ENCODE results near the gene LSP1. TPM values are rescaled to one million over a fixed set of nuclear protein-coding genes. Genes with fewer than 3 reads are reported as not detected.
A peak's percentile ranks its signal among the peaks of the same experiment; 100 is the strongest.

The LSP1 gene
- total and polyA plus RNA-seq, 2 of the 13 experiments (the other 11 are each of a cell fraction or from before 2014, with no cell fraction given): 0.59 to 1.00 TPM

DNA sequence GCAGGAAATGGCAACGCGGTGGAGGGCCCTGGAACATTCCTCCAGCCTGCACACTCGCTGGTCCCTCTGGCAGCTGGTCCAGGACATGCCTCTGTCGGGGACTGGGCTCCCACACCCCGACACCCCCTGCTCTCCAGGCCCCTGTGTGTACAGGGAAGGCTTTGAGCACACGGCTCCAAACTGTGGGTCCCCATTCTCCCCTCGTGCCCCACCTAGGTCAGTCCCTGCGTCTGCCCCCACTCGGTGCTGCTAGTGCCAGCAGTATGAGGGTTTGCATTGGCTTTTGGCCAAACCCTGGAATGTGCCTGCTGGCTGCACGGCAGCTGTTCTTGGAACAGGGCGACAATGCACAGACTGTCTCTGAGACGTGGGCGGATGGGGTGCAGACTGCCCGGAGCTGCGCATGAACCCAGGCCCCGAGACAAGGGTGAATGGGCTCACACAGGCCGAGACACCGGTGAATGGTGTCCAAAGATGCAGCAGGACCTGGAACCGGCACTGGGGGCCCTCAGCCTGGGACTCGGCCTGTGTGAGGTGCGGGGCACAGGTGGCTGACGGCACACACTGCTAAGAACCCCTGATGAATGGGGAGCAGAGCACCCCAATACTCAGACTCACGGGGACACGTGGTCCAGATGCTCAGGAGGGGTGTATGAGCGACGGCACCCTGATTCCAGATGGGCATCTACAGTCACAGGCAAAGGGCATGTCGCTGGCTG lies 25.6 kb upstream of the LSP1 start (continued):
- no peak for TF ChIP-seq HOXA9 (CRISPR knock-in tag; IDR thresholded peaks at IDR 0.05; ENCODE audit: borderline replicate concordance)
- TF ChIP-seq RFX3 (CRISPR knock-in tag; IDR thresholded peaks at IDR 0.05): no peak
- TF ChIP-seq, protein P1, sequence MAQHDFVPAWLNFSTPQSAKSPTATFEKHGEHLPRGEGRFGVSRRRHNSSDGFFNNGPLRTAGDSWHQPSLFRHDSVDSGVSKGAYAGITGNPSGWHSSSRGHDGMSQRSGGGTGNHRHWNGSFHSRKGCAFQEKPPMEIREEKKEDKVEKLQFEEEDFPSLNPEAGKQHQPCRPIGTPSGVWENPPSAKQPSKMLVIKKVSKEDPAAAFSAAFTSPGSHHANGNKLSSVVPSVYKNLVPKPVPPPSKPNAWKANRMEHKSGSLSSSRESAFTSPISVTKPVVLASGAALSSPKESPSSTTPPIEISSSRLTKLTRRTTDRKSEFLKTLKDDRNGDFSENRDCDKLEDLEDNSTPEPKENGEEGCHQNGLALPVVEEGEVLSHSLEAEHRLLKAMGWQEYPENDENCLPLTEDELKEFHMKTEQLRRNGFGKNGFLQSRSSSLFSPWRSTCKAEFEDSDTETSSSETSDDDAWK (CRISPR knock-in tag; IDR thresholded peaks at IDR 0.05): no peak
- no peak for TF ChIP-seq SRY (CRISPR knock-in tag; IDR thresholded peaks at IDR 0.05)
- peak; percentile 15; the same call in 1 of the 2 replicates for TF ChIP-seq ERF (CRISPR knock-in tag; IDR thresholded peaks at IDR 0.05)
- TF ChIP-seq ZSCAN21 (CRISPR knock-in tag; IDR thresholded peaks at IDR 0.05; ENCODE audit: borderline replicate concordance): peak; percentile 60
- no peak for TF ChIP-seq ZNF235 (CRISPR knock-in tag; IDR thresholded peaks at IDR 0.05; ENCODE audit: borderline replicate concordance)
- no peak for TF ChIP-seq ZNF781 (CRISPR knock-in tag; IDR thresholded peaks at IDR 0.05; ENCODE audit: borderline replicate concordance, not compliant biosample characterization)
- no peak for TF ChIP-seq ZNF552 (CRISPR knock-in tag; IDR thresholded peaks at IDR 0.05; ENCODE audit: borderline replicate concordance)
- no peak for TF ChIP-seq ZNF749 (CRISPR knock-in tag; IDR thresholded peaks at IDR 0.05; ENCODE audit: borderline replicate concordance)
- TF ChIP-seq, protein P2, sequence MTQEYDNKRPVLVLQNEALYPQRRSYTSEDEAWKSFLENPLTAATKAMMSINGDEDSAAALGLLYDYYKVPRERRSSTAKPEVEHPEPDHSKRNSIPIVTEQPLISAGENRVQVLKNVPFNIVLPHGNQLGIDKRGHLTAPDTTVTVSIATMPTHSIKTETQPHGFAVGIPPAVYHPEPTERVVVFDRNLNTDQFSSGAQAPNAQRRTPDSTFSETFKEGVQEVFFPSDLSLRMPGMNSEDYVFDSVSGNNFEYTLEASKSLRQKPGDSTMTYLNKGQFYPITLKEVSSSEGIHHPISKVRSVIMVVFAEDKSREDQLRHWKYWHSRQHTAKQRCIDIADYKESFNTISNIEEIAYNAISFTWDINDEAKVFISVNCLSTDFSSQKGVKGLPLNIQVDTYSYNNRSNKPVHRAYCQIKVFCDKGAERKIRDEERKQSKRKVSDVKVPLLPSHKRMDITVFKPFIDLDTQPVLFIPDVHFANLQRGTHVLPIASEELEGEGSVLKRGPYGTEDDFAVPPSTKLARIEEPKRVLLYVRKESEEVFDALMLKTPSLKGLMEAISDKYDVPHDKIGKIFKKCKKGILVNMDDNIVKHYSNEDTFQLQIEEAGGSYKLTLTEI (CRISPR knock-in tag; conservative IDR thresholded peaks at IDR 0.05): no peak
- TF ChIP-seq TMF1 (CRISPR knock-in tag; IDR thresholded peaks at IDR 0.05; ENCODE audit: low read depth): peak; percentile 59; the same call in 1 of the 2 replicates
- TF ChIP-seq HDAC1 (CRISPR knock-in tag; IDR thresholded peaks at IDR 0.05): no peak; the same call in 1 of the 2 replicates
- no peak for TF ChIP-seq U2AF2 (IDR thresholded peaks at IDR 0.05; ENCODE audit: low read depth, low read length)
- TF ChIP-seq, protein P3, sequence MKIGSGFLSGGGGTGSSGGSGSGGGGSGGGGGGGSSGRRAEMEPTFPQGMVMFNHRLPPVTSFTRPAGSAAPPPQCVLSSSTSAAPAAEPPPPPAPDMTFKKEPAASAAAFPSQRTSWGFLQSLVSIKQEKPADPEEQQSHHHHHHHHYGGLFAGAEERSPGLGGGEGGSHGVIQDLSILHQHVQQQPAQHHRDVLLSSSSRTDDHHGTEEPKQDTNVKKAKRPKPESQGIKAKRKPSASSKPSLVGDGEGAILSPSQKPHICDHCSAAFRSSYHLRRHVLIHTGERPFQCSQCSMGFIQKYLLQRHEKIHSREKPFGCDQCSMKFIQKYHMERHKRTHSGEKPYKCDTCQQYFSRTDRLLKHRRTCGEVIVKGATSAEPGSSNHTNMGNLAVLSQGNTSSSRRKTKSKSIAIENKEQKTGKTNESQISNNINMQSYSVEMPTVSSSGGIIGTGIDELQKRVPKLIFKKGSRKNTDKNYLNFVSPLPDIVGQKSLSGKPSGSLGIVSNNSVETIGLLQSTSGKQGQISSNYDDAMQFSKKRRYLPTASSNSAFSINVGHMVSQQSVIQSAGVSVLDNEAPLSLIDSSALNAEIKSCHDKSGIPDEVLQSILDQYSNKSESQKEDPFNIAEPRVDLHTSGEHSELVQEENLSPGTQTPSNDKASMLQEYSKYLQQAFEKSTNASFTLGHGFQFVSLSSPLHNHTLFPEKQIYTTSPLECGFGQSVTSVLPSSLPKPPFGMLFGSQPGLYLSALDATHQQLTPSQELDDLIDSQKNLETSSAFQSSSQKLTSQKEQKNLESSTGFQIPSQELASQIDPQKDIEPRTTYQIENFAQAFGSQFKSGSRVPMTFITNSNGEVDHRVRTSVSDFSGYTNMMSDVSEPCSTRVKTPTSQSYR (CRISPR knock-in tag; IDR thresholded peaks at IDR 0.05; ENCODE audit: borderline replicate concordance): peak; percentile 49; the same call in 1 of the 2 replicates
- TF ChIP-seq ZSCAN25 (CRISPR knock-in tag; IDR thresholded peaks at IDR 0.05): no peak
- TF ChIP-seq, protein P4, sequence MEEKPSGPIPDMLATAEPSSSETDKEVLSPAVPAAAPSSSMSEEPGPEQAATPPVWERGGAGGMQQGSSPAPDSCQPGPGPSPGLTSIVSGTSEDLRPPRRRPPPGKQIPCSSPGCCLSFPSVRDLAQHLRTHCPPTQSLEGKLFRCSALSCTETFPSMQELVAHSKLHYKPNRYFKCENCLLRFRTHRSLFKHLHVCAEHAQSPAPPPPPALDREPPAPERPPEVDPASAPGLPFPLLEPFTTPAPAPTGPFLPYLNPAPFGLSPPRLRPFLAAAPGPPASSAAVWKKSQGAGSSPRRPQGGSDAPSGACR (CRISPR knock-in tag; IDR thresholded peaks at IDR 0.05): no peak
- no peak for TF ChIP-seq ZZZ3 (CRISPR knock-in tag; IDR thresholded peaks at IDR 0.05; ENCODE audit: borderline replicate concordance)
- no peak for TF ChIP-seq TOE1 (CRISPR knock-in tag; IDR thresholded peaks at IDR 0.05)
- no peak for TF ChIP-seq NCOR1 (IDR thresholded peaks at IDR 0.05; ENCODE audit: borderline replicate concordance, low read length)
- TF ChIP-seq, protein P5, sequence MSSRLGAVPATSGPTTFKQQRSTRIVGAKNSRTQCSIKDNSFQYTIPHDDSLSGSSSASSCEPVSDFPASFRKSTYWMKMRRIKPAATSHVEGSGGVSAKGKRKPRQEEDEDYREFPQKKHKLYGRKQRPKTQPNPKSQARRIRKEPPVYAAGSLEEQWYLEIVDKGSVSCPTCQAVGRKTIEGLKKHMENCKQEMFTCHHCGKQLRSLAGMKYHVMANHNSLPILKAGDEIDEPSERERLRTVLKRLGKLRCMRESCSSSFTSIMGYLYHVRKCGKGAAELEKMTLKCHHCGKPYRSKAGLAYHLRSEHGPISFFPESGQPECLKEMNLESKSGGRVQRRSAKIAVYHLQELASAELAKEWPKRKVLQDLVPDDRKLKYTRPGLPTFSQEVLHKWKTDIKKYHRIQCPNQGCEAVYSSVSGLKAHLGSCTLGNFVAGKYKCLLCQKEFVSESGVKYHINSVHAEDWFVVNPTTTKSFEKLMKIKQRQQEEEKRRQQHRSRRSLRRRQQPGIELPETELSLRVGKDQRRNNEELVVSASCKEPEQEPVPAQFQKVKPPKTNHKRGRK (CRISPR knock-in tag; IDR thresholded peaks at IDR 0.05): no peak

Data from HepG2 (cell line).